ENCODE results near the gene PLXNB1.

The PLXNB1 gene

DNA sequence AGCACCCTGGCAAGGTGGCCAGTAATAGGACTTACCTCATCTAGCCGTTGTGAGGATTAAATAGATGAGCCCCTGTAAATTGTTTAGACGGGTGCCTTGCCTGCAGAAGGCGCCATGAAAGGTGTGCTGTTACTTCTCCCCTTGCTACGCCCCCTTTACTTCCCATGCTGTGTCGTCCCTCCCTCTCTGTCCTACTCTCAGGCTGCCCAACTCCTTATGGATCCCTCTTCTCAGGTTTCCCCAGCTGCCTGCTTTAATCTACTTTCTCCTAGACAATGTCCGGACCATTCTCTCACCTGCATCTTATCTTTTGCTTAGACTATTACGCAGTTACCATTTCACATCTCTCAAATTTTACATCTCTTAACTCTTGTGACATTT lies 59.6 kb downstream of the PLXNB1 start:
- no peak for DNase-seq (ENCODE audit: low spot score)

DNA sequence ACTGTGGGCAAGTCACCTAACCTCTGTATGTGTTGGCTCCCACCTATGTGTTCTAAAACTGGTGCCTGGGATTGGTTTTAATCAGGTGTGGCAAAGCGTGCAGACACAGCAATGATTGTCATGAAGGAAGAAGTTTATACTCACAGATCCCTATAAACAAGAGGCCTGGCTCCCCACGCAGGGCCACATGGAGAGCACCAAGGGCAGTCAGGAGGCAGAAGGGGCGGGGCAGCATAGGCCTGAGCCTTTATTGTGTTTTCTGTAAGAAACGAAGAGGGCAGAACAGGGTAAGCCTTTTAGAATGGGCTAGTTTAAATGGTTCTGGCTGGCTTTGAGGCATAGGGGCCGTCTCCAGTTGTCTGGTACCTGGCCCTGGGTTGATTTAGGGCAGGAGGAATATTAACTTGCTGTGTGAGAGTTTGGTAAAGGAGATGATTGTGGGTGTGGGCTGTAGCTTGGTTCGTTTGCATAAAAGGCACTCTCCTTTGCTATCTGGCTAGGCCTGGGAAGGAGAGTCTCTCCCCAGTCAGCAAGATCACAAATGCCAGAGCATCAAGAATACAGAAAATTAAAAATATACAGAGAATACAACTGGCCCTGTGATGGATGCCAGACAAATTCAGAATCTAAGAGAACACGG lies 60.1 kb downstream of the PLXNB1 start:
- DNase-seq (ENCODE audit: low spot score): no peak

- DNase-seq (ENCODE audit: low spot score): no peak
Observed at GRCh38 chr3:48367201-48367600, 62.7 kb downstream of the PLXNB1 start.

- no peak for DNase-seq (ENCODE audit: low spot score)
Observed at GRCh38 chr3:48364840-48365239, 65.0 kb downstream of the PLXNB1 start.

DNA sequence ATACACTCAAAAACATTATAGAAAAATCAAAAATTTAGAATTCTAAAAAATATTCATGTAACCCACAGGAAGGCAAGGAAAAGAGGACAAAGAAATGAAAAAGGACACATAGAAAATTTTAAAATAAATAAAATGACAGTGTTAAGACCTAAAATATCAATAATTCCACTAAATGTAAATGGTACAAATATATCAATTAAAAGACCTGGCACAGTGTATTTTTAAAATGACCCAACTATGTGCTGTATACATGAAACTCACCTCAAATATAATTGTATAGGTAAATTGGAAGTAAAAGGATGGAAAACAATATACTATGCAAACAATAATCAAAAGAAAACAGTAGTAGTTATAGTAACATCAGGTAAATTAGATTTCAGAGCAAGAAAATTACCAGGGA lies 68.0 kb downstream of the PLXNB1 start:
- no peak for DNase-seq (ENCODE audit: low spot score)

GRCh38 chr3:48356419-48356818 lies 73.5 kb downstream of the PLXNB1 start:
- no peak for DNase-seq (ENCODE audit: low spot score)

- DNase-seq (ENCODE audit: low spot score): no peak
Observed at GRCh38 chr3:48353987-48354386, 75.9 kb downstream of the PLXNB1 start.

All from hepatic stellate cell (primary cell).